Measurements from ENCODE around the gene BMPR1B. TPM values are rescaled to one million over a fixed set of nuclear protein-coding genes. Genes with fewer than 3 reads are reported as not detected.

BMPR1B gene
- total RNA-seq, 4 donors from 2014 or later: 10.5 to 40.9 (median 20.3) TPM

- Histone ChIP-seq H3K27ac (no peak overlapping the region), H3K27me3 (no peaks in the 10 kb centered on the region), H3K4me1 (no peaks in the 10 kb centered on the region), H3K9me3 (no peaks in the 10 kb centered on the region), H3K36me3 (no peaks in the 10 kb centered on the region), H3K4me3 (no peak overlapping the region)
- no peak for ATAC-seq
- TF ChIP-seq CTCF (IDR thresholded peaks at IDR 0.05): no peak
- 67 to 82% methylated on average over 2 to 3 of the region's 3 CpGs for WGBS, 2 donors (ENCODE audit: low coverage in 1 of 2)
These were observed 323.2 kb downstream of the BMPR1B start for GRCh38 chr4:95080969-95081368.

- Histone ChIP-seq H3K27ac (no peak overlapping the region), H3K9me3 (no peaks in the 10 kb centered on the region), H3K27me3 (no peaks in the 10 kb centered on the region), H3K4me3 (no peak overlapping the region), H3K4me1 (peaks cover 0 to 17% (median 0%) of the 10 kb centered on the region in 3 donors), H3K36me3 (no peaks in the 10 kb centered on the region)
- ATAC-seq: no peak
- TF ChIP-seq POLR2A (IDR thresholded peaks at IDR 0.05) (no peak), POLR2AphosphoS5 (IDR thresholded peaks at IDR 0.05) (no peak), EP300 (IDR thresholded peaks at IDR 0.05) (no peak), CTCF (IDR thresholded peaks at IDR 0.05) (no peak)
- 78 to 90% methylated on average over 3 of the region's 3 CpGs for WGBS, 2 donors (ENCODE audit: low coverage in 1 of 2)
These were observed 326.8 kb downstream of the BMPR1B start for GRCh38 chr4:95084584-95084983.

- ATAC-seq: no peak
- H3K9me3 ChIP-seq: no peaks in the 10 kb centered on the region
- H3K4me3 ChIP-seq: no peak overlapping the region
- no peaks in the 10 kb centered on the region for H3K27me3 ChIP-seq
- no peak overlapping the region for H3K27ac ChIP-seq
- 76 to 78% methylated on average over 4 of the region's 7 CpGs for WGBS, 2 donors (ENCODE audit: low coverage in 1 of 2)
- peaks cover 0 to 23% (median 0%) of the 10 kb centered on the region in 3 donors for H3K4me1 ChIP-seq
- H3K36me3 ChIP-seq: no peaks in the 10 kb centered on the region
- TF ChIP-seq EP300 (IDR thresholded peaks at IDR 0.05) (no peak), POLR2A (IDR thresholded peaks at IDR 0.05) (no peak), POLR2AphosphoS5 (IDR thresholded peaks at IDR 0.05) (no peak), CTCF (IDR thresholded peaks at IDR 0.05) (no peak)
These were observed 327.5 kb downstream of the BMPR1B start for GRCh38 chr4:95085124-95085833.

- no peak for ATAC-seq
- Histone ChIP-seq H3K4me1 (peaks cover 0 to 27% (median 0%) of the 10 kb centered on the region in 3 donors), H3K27ac (no peak overlapping the region), H3K27me3 (no peaks in the 10 kb centered on the region), H3K36me3 (no peaks in the 10 kb centered on the region), H3K4me3 (no peak overlapping the region), H3K9me3 (no peaks in the 10 kb centered on the region)
- 82 to 89% methylated on average over 1 of the region's 1 CpG for WGBS, 2 donors (ENCODE audit: low coverage in 1 of 2)
- TF ChIP-seq CTCF (IDR thresholded peaks at IDR 0.05): no peak
- TF ChIP-seq POLR2AphosphoS5 (IDR thresholded peaks at IDR 0.05): no peak
- TF ChIP-seq POLR2A (IDR thresholded peaks at IDR 0.05): no peak
- TF ChIP-seq EP300 (IDR thresholded peaks at IDR 0.05): no peak
These were observed 328.8 kb downstream of the BMPR1B start for GRCh38 chr4:95086551-95086950.

Data from gastroesophageal sphincter (tissue), 4 donors.